NT2/D1 (cell line): ENCODE results near the gene SHQ1.

Source experiments
- DNase-seq: peaks from one replicate; pipeline ENCODE4 v3.0.0-alpha.2; 2011; ENCODE audit warnings: low read depth, low spot score
- H3K27me3 ChIP-seq: 2 replicates; pipeline ENCODE4 v1.6.0; 2011; ENCODE audit warnings: mild to moderate bottlenecking; ENCODE audit not compliant: insufficient read length, insufficient read depth
- H3K36me3 ChIP-seq: 2 replicates; pipeline ENCODE4 v1.6.1; 2011; ENCODE audit warnings: mild to moderate bottlenecking, low read length, mixed read lengths; ENCODE audit not compliant: insufficient read depth, insufficient read length
- H3K4me1 ChIP-seq: 2 replicates; pipeline ENCODE4 v1.5.1; 2011; ENCODE audit not compliant: insufficient read depth, insufficient read length
- H3K4me3 ChIP-seq: 2 replicates; pipeline ENCODE4 v1.5.1; 2011; ENCODE audit warnings: low read depth; ENCODE audit not compliant: insufficient read length
- H3K9ac ChIP-seq: 2 replicates; pipeline ENCODE4 v1.6.0; 2011; ENCODE audit warnings: low read depth; ENCODE audit not compliant: insufficient read length
- H3K9me3 ChIP-seq: 2 replicates; pipeline ENCODE4 v1.5.1; 2011; ENCODE audit warnings: mild to moderate bottlenecking, low read length; ENCODE audit not compliant: insufficient read depth
- SUZ12 ChIP-seq: IDR thresholded peaks from 2 replicates; pipeline ENCODE4 v1.6.1; 2011; ENCODE audit not compliant: insufficient read length, insufficient read depth; ENCODE audit errors: extremely low read depth
- YY1 ChIP-seq: IDR thresholded peaks from 2 replicates; pipeline ENCODE4 v1.6.1; 2011; ENCODE audit not compliant: insufficient read length, insufficient read depth
- ZNF274 ChIP-seq: IDR thresholded peaks from 2 replicates; pipeline ENCODE4 v1.6.1; 2011; ENCODE audit warnings: mild to moderate bottlenecking, low read depth, low read length

SHQ1 gene

DNA sequence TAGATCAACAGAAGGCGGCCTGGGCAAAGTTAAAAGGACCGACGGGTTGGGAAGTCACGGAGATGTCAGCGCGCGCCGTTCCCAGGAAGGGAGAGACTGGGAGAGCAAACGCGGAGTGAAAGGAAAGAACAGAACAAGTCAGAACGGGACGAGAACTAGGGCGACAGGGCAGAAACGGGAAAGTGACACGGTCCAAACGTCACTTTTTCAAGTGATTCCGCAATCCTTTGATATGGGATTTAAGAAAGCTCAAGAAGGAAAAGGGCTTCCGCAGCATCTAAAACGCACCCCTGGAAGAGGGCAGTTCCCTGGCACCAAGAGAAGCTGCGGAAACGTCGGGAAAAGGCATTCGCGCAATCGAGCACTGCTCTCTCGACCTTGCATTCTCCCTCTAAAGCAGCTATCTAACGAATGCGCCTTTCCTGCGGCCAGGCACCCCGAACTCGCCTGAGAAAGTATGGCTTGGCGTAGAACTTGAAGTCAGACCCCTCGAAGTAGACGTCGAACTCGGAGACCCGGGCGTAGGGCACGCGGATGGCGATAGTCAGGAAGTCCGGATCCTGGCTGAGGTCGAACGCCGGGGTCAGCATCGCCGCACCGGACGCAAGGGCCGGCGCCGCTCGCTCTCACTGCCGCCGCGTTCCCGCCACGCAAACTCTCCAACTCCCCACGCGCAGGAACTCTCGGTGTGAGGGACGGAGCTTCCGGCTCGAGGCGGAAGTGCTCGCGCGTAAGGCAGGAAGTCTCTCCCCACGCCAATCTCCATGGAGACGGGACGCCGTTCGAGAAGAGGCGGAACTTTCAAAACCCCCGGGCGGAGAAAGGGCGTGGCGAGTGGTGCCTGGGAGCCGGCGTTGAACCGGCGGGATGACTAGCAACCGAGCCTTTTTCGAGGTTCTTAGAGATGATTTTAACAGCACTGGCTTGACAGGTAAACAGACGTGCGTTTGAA lies at the start of gene SHQ1:
Gene SHQ1 (minus strand): TSS at position 695 of the 952 bp plus-strand sequence. CDS start 105 bp downstream, at position 590.
- DNase-seq: peak; percentile 90
- peaks cover 10% of the 10 kb centered on the region for H3K36me3 ChIP-seq
- no peak for TF ChIP-seq SUZ12
- no peak for TF ChIP-seq ZNF274
- TF ChIP-seq YY1: no peak
- no peaks in the 10 kb centered on the region for H3K9me3 ChIP-seq
- H3K27me3 ChIP-seq: peaks cover 33% of the 10 kb centered on the region
- no peaks in the 10 kb centered on the region for H3K4me1 ChIP-seq
- H3K4me3 ChIP-seq: peak within 1 kb of the TSS; percentile 72
- peak within 1 kb of the TSS; percentile 76 for H3K9ac ChIP-seq

DNA sequence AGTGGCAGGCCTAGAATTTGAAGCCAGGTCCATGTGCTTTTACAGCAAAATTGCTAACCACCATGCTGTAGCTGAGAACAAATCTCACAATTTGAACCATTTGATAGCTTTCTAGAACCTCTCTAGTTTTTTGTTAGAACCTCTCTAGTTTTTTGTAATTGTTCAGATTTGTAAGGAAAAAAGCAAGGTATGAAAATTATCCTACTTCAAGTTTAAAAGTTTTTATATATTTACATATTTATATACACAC lies 49.4 kb upstream of the SHQ1 start:
- H3K9me3 ChIP-seq: no peaks in the 10 kb centered on the region

DNA sequence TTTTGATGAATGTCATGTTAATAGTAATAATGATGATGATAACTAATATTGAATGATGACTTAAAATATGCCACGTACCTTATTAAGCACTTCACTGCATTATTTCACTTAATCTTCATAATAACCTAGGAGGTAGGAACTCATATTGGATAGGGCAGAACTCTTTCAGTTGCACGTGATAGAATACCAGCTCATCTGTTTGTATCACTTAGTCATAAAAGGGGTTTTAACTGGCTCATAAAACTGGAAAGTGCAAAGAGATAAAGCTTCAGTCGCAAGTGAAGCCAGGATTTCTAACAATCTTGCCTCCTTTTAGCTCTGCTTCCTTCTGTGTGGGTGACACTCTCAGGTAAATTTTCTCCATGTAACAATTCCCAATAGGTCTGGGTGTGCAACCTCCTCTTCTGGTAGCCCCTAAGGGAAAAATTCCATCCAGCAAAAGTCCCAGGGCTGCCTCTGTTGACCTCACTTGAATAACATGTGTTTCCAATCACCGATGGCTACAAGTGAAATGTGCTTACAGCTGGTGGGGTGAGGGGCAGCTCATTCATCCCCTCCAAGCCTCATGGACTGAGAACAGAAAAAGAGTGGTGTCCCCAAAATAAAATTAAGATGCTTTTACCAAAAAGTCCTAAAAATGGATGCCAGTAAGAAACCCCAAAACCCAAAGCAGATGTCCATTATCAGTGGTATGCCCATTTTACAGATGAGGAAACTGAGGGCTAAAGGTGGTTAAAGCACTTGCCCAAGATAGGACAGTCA lies 48.9 kb upstream of the SHQ1 start:
- no peak for DNase-seq
- peak overlapping the region; percentile 11 for H3K9ac ChIP-seq
- TF ChIP-seq ZNF274 (no peak), YY1 (no peak), SUZ12 (no peak)

More for the DNA sequence above, 49.4 kb upstream of the SHQ1 start:
- TF ChIP-seq SUZ12: no peak
- no peak for TF ChIP-seq ZNF274
- no peak for TF ChIP-seq YY1
- no peak overlapping the region for H3K4me3 ChIP-seq
- H3K27me3 ChIP-seq: peaks cover 10% of the 10 kb centered on the region
- no peaks in the 10 kb centered on the region for H3K4me1 ChIP-seq
- no peak overlapping the region for H3K9ac ChIP-seq
- H3K36me3 ChIP-seq: peaks cover 14% of the 10 kb centered on the region
- DNase-seq: no peak

GRCh38 chr3:72894976-72895552 lies 46.8 kb upstream of the SHQ1 start:
- H3K4me3 ChIP-seq: no peak overlapping the region
- peaks cover 1% of the 10 kb centered on the region for H3K4me1 ChIP-seq
- H3K36me3 ChIP-seq: peaks cover 18% of the 10 kb centered on the region
- TF ChIP-seq ZNF274 (no peak), SUZ12 (no peak), YY1 (no peak)
- DNase-seq: no peak
- H3K9me3 ChIP-seq: no peaks in the 10 kb centered on the region
- H3K9ac ChIP-seq: no peak overlapping the region
- peaks cover 36% of the 10 kb centered on the region for H3K27me3 ChIP-seq

More for the DNA sequence above, 48.9 kb upstream of the SHQ1 start:
- Histone ChIP-seq H3K4me1 (no peaks in the 10 kb centered on the region), H3K27me3 (peaks cover 15% of the 10 kb centered on the region), H3K9me3 (no peaks in the 10 kb centered on the region), H3K36me3 (peaks cover 18% of the 10 kb centered on the region), H3K4me3 (no peak overlapping the region)

GRCh38 chr3:72892870-72893269 lies 44.6 kb upstream of the SHQ1 start:
- Histone ChIP-seq H3K4me1 (peaks cover 5% of the 10 kb centered on the region), H3K27me3 (peaks cover 45% of the 10 kb centered on the region), H3K9ac (no peak overlapping the region), H3K36me3 (peaks cover 14% of the 10 kb centered on the region), H3K9me3 (no peaks in the 10 kb centered on the region), H3K4me3 (no peak overlapping the region)
- DNase-seq: peak; percentile 50
- TF ChIP-seq SUZ12 (no peak), ZNF274 (no peak), YY1 (no peak)

- no peaks in the 10 kb centered on the region for H3K9me3 ChIP-seq
- no peak for DNase-seq
- H3K4me3 ChIP-seq: no peak overlapping the region
- no peak overlapping the region for H3K9ac ChIP-seq
- TF ChIP-seq ZNF274: no peak
- no peak for TF ChIP-seq YY1
- no peak for TF ChIP-seq SUZ12
- peaks cover 14% of the 10 kb centered on the region for H3K36me3 ChIP-seq
- H3K4me1 ChIP-seq: peaks cover 5% of the 10 kb centered on the region
- H3K27me3 ChIP-seq: peaks cover 49% of the 10 kb centered on the region
Measured at GRCh38 chr3:72892081-72892775, 44.0 kb upstream of the SHQ1 start.
